Stimulated activated CD4-positive, alpha-beta T cell treated with anti-CD3 and anti-CD28 coated beads, Interleukin-12 subunit alpha, Interleukin-12 subunit beta, amount 100 ng/mL, for 24 hours (primary cell): ENCODE results near the gene ZNF699.
"Not testable (repeated sequence)": the region's sequence is repeated elsewhere in the genome, so short reads cannot be mapped to it uniquely, and the experiment has no call there.

ENCODE experiments used
- DNase-seq, 2 experiments: peaks; one replicate each; pipeline ENCODE4 v3.0.0-alpha.2; 2020; ENCODE audit warnings: low read depth in 2 of 2

ZNF699 gene

DNA sequence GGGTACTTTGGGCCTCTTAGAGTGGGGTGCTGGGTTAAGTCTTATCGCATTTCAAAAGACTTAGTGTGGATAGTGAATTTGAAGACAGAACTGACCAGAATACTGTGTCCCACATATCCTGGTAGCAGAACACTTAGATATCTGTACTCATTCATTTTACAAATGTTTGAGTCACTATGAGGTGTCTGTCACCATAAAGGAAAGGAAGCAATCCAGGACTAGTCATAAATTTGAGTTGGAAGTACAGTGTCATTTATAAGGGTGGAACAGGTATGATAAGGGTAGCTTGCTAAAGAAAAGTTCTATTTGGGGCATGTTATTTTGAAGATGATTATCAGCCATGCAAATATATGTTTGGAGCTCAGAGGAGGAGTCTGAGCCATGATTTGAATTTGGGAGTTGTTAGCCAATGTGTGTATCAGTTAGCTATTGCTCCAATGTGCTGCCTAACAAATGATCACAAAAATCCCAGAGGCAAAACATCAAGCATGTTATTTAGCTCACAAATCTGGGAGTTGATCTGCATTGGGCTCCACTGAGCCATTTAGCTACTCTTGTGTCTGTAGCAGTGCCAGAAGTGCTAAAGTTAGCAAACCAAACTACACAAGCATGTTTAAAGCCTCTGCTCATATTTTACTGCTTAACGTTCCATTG, 20.3 kb downstream of the ZNF699 start:
- no peak for DNase-seq

DNA sequence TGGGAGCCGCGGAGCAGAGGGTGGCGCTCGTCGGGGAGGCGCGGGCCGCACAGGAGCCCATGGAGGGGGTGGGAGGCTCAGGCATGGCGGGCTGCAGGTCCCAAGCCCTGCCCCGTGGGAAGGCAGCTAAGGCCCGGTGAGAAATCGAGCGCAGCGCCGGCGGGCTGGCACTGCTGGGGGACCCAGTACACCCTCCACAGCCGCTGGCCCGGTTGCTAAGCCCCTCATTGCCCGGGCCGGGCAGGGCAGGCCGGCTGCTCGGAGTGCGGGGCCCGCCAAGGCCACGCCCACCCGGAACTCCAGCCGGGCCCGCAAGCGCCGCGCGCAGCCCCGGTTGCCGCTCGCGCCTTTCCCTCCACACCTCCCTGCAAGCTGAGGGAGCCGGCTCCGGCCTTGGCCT, 26.2 kb downstream of the ZNF699 start:
- DNase-seq, result not testable (repeated sequence)

DNA sequence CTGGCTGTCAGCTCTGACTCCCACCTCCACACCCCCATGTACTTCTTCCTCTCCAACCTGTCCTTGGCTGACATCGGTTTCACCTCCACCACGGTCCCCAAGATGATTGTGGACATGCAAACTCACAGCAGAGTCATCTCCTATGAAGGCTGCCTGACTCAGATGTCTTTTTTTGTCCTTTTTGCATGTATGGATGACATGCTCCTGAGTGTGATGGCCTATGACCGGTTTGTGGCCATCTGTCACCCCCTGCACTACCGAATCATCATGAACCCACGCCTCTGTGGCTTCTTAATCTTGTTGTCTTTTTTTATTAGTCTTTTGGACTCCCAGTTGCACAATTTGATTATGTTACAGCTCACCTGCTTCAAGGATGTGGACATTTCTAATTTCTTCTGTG, 58.4 kb downstream of the ZNF699 start:
- no peak for DNase-seq

DNA sequence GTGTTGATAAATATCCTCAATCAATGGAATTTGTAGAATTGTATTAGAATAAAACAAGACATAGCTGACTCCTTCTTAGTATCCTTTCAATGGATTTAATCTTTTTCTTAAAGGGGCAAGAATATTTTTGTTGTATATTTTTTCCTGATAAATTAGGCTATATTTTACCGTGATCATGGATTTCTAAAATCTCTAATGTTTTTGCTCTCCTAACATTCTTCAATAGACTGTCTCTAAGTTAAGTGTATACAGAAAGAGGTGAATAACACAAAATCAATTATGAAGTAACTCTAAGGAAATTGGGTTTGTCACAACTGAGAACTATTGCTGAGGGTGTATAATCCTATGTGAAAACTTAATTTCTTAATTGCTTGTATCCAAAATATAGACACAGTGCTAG, 59.0 kb downstream of the ZNF699 start, which contains the start of gene OR7E24:
TSS of gene OR7E24 (plus strand) at position 301 of the 400 bp plus-strand sequence. CDS start 114 bp downstream, outside the sequence.
- no peak for DNase-seq
